HG03457 (cell line): Measurements from ENCODE around the gene EYS.
A peak's percentile ranks its signal among the peaks of the same experiment; 100 is the strongest.

ENCODE experiments used
- ATAC-seq: cut with Tn5 transposase; IDR thresholded peaks from one replicate; pipeline ENCODE4 v1.9.1; 2021; ENCODE audit warnings: moderate number of reproducible peaks; ENCODE audit not compliant: unreplicated experiment

Gene EYS

GRCh38 chr6:63716169-63716568, 1990.9 kb downstream of the EYS start:
- no peak for ATAC-seq

GRCh38 chr6:63714091-63714490, 1992.9 kb downstream of the EYS start:
- ATAC-seq = no peak

GRCh38 chr6:63713332-63713731, 1993.7 kb downstream of the EYS start:
- ATAC-seq = no peak

- no peak for ATAC-seq
Measured at GRCh38 chr6:63709148-63709547, 1997.9 kb downstream of the EYS start.

GRCh38 chr6:63708631-63709030, 1998.4 kb downstream of the EYS start:
- no peak for ATAC-seq

GRCh38 chr6:63706630-63707029, 2000.4 kb downstream of the EYS start:
- no peak for ATAC-seq

DNA sequence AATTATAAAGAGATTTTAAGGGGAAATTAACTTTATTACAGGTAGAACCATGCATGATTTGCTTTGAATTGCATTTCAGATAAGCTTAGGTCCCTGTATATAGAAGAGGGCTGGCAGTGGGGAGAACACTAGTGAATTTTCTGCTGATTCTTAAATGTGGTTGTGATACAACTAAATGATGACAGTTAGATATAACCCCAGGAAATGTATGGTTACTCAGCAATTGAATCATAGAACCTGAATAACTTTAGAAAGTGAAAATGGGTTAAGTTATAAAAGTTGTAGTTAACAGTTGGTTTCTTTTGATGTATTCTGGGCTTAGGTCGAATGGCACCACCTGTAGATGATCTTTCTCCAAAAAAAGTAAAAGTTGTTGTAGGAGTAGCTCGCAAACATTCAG, 2001.3 kb downstream of the EYS start:
- no peak for ATAC-seq

GRCh38 chr6:63690221-63690620, 2016.8 kb downstream of the EYS start:
- no peak for ATAC-seq

- ATAC-seq = no peak
Measured at GRCh38 chr6:63689421-63689820, 2017.6 kb downstream of the EYS start.

DNA sequence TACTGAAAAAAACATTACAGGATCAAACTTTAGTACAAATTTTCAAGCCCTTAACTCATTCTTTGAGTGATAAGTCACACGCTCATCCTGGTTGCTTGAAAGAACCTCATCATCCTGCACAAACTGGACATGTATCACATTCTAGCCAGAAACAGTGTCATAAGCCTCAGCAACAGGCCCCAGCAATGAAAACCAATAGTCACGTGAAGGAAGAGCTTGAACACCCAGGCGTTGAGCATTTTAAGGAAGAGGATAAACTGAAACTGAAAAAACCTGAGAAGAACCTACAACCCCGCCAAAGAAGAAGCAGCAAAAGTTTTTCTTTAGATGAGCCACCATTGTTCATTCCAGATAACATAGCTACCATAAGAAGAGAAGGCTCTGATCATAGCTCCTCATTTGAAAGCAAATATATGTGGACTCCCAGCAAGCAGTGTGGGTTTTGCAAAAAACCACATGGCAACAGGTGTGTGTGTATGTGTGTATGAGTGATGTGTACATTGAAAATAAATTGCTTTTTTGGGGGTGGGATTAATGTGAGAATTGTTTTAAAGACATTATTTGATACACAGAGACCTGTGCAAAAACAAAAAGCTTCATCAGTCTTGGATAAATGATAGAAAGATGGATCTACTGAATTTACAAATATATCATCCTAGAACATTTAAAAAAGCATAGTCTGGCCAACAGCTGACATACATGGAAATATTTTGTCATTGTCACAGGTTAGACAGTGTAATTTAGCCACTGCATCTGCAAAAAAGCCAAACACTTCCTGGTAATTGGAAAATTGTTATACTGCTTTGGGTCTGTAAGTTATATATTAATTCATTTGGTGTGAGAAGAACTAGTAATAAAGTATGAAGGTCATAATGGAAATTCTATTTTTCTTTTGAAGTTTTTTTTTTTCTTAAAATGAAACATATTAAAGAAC, 2021.3 kb downstream of the EYS start:
- peak; percentile 77 for ATAC-seq

- ATAC-seq = no peak
Measured at GRCh38 chr6:63683071-63683603, 2023.9 kb downstream of the EYS start.

DNA sequence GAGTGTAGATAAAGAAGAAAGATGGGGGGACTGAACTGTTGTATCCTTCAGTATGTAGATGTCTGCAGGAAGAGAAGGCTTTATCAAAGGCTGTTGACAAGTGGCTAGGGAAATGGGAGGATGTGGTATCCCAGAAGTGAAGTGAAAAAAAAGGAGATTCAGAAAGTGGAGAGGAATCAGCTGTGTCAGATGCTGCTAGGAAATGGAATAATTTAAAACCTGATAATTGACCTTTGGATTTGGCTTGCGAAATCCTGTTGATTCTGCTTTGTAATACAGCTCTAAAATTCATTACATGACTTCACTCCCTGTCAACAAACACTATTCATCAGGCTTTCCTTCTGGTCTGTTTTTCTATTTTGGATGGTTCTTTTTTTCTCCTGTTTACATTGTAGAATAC, 2029.7 kb downstream of the EYS start:
- no peak for ATAC-seq

- no peak for ATAC-seq
Measured at GRCh38 chr6:63676412-63677114, 2030.5 kb downstream of the EYS start.

DNA sequence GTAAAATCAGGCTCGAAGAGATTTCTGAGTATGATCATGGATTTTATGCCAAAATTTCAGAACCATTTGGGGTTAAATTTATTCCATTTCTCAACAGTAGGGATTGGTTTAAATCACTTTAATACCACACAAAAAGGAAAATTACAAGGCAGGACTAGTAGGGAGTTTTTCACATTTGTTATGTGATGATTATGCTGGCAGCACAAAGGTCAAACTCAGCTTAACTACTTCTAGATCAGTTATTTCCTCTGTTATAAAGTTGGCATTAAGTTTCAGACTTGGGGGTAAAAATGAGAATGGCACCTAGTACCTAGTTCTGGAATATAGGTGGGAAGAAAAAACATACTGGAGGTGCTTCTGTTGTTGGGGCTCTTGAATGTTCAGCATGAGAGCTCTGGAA, 2031.9 kb downstream of the EYS start:
- no peak for ATAC-seq

DNA sequence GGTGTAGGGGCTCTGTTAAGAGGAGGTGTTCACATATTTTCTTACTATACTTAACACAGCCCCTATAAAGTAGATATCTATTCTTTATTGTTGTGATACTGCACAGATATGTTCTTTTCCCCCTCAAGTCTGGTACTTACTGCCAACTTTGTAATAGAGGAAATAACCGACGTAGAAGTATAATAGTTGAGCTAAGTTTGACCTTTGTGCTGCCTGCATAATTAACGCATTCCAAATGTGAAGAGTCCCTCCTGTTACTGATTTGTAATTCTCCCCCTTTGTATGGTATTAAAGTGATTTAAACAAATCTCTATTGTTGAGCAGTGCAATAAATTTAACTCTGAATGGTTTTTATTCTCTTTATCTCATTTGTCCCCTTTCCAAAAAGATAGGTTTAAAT, 2032.4 kb downstream of the EYS start:
- no peak for ATAC-seq

DNA sequence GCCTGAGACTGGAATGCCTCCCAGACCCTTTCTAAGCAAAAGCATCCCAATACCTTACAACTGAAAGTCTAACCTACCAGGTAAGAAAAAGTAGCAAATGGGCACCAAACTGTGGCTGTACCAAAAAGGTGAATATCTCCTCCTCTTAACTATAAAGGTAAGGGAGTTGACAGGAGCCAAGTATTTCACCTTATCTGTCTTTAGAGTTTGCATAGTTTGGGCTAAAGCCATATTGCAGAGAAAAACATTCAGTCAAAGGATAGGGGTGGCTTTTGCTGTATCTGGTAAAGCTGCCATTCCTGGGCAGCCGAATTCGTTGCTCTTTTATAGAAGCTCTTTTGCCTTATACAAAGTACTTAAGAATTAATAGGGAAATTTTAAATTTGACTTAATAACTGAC, 2033.3 kb downstream of the EYS start:
- no peak for ATAC-seq

- ATAC-seq = no peak
Measured at GRCh38 chr6:63672582-63673129, 2034.4 kb downstream of the EYS start.

DNA sequence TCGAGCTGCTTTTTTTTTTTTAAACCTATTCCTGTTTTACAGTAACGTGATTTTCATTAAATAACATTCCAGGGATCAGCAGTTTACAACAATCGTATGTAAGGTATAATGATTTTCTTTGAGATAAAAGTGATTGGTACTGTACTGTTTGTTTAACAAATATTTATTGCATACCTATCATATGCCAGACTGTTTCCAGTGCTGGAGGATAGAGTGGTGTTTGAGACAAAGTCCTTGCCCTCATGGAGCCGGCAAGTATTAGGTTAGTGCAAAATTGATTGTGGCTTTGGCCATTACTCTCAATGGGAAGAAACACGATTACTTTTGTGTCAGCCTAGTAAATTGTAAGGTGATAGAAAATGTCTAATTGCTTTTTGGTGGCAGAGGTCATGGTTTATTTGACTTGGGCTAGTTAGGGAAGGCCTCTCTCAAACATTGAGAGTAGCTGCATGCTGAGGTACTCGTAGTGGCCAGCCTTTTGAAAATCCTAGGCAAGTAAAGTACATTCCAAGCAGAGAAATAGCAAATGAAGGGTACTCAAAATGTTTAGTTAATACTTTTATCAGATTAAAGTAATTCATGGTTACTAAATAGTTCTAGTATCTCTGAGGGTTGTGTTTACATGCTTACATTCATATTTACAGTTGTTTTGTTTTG, 2035.8 kb downstream of the EYS start:
- ATAC-seq = no peak
